ENCODE results near the gene KCNK2. TPM values are rescaled to one million over a fixed set of nuclear protein-coding genes. Genes with fewer than 3 reads are reported as not detected.

KCNK2 gene, protein sequence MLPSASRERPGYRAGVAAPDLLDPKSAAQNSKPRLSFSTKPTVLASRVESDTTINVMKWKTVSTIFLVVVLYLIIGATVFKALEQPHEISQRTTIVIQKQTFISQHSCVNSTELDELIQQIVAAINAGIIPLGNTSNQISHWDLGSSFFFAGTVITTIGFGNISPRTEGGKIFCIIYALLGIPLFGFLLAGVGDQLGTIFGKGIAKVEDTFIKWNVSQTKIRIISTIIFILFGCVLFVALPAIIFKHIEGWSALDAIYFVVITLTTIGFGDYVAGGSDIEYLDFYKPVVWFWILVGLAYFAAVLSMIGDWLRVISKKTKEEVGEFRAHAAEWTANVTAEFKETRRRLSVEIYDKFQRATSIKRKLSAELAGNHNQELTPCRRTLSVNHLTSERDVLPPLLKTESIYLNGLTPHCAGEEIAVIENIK
- total RNA-seq = 91.9 TPM

DNA sequence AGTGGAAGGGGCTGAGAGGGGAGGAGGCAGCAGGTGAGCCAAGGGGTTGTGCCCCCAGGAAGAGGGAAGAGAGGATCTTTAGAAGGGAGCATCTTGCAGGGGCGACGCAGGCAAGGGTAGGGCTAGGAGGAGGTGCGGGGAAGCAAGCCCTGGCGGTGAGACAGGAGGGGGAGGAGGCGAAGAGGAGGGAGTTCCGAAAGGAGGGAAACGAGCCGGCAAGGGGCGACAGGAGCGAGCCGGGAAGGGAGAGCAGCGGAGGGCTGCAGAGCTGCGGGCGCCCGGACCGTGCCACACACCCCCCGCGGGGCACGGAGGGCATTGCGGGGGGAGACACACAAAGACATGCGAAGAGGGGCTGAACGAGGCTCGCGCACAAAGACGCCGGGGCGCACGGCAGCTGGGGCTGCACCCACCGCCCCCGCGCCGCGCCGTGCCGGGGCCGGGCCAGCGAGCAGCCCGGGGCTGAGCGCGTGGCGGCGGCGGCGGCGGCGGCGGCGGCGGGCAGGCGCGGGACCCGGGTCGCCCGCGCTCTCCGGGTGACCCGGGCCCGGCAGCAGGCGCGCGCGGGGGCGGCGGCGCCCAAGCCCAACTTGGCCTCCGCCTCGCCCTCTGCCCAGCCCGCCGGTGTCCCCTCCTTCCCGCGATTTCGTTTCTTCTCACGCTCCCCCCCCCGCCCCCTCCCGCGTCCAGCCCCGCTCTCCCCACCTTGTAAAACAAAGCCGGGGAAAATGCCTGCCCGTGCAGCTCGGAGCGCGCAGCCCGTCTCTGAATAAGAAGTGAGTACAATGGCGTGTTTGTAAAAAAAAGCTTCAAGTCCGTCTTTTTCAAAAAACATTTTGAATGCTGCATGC is at the start of gene KCNK2:
KCNK2 (plus strand) TSS at position 206 of the 851 bp plus-strand sequence. CDS start 649 bp downstream, outside the sequence.
- no peak for DNase-seq

- no peak for DNase-seq
Measured at GRCh38 chr1:215032911-215033526, 49.5 kb upstream of the KCNK2 start.

GRCh38 chr1:215040190-215040589 is 42.3 kb upstream of the KCNK2 start:
- no peak for DNase-seq

DNA sequence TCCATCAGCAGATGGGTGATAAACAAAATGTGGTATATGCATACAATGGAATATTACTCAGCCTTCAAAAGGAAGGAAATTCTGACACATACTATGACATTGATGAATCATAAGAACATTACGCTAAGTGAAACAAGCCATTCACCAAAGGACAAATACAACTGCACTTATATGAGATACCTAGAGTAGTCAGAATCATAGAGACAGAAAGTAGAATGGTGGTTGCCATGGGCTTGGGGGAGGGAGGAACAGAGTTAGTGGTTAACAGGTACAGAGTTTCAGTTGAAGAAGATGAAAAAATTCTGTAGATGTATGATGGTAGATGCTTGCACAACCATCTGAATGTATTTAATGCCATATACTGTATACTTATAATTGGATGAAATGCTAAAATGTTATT is 39.1 kb upstream of the KCNK2 start:
- DNase-seq = no peak

DNA sequence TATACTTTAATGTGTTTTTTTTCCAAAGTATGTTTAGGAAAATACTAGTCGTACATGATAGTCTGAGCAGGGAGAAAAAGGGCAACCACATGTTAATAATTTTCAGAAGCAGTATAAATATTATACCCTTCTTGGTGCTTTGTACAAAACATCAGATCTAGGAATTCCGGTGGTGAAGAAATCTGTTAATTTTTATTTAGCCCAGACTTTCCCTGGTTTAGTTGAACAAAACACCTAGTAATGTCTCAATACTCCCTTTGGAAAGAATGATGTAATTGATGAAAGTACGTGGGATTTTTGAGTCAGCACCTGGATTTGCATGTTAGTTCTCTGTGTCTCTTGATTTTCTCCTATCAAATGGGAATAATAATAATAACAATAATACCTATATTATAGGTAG is 38.4 kb upstream of the KCNK2 start:
- no peak for DNase-seq

GRCh38 chr1:215045698-215046308 is 36.7 kb upstream of the KCNK2 start:
- DNase-seq = no peak

DNA sequence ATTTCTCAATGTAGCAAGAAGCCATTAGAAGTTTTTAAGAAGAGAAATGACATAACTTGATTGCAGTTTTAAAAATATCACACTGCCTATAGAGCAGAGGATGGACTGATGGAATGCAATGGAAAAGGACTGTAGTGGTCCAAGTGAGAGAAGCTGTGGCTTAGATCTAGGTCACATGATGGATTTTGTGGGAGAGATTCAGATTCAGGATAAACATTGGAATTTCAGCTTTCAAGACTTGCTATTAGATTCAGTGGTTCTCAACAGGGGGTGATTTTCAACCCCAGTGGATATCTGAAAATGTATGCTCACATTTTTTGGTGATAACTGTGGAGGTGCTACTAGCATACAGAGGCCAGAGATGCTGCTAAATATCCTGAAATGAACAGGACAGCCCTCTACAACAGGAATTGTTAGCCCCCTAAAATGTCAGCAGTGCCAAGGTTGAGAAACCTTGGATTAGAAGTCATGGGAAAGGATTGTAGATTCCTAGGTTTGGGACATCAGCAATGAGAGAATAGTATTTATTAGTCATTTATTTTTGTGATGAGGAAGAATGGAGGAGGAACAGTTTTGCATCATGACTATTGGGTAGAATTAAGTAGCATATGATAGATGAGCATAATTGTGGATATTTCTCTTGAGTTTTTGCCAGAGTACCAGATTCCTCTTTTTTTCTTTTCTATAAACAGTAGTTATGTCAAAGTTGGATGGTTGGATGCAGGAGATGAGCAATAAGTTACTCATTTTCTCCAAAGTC is 30.1 kb upstream of the KCNK2 start:
- DNase-seq = no peak

- no peak for DNase-seq
Measured at GRCh38 chr1:215054266-215054665, 28.3 kb upstream of the KCNK2 start.

- no peak for DNase-seq
Measured at GRCh38 chr1:215055281-215055935, 27.1 kb upstream of the KCNK2 start.

GRCh38 chr1:215056584-215056983 is 26.0 kb upstream of the KCNK2 start:
- no peak for DNase-seq

DNA sequence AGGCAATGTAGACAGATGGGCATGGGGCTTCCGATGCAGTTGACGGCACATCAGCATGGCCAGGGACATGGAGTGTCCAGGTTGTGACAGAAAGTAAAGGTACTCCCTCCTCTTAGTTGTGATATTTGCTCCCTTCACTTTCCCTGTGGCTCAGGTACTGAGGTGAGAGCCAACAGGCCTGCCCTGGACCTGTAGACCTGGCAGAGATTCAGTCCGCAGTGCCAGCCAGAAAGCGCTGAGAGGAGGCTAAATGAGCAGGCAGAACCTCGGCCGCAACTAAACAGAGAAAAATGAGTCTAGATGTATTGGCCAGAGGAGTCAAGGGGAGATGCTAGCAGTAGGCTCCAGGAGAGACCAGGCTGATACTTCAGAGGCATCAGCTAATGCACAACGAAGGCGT is 22.6 kb upstream of the KCNK2 start:
- DNase-seq = no peak

DNA sequence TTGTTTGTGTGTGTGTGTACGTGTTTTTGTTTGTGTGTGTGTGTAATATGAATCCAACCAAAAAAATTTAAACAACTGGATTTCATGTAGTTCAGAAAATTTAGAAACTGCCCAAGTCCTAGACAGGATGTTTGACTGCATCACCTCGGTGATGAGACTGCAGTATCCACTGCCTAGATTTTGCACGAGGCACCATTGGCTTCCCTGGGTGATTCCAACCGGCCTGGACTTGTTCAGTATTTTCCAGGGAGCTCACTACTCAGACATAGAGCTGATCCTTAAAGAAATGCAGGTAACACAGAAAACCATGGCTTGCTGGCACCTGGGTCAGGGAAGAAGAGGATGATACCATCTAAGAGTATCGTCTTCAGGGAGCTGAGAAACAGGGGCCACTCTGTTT is 18.2 kb upstream of the KCNK2 start:
- DNase-seq = no peak

DNA sequence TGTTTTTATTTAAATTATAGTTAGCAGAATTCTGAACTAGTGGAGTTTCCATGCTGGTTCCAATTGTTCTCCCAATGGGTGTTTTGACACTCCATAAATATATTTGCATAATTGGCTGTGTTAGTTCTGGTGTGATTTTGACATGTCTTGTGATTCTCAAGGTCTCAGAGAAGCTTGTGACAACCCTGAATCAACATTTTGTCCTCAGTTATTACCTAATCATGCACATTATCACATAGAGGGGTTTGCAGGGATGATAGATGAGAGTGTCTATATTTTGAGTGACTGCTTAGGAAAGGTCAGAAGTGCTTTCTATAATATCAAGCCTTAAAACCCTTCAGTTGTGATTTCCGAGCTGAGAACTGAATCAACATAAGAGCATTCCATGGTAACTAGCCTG is 11.5 kb upstream of the KCNK2 start:
- DNase-seq = no peak

DNA sequence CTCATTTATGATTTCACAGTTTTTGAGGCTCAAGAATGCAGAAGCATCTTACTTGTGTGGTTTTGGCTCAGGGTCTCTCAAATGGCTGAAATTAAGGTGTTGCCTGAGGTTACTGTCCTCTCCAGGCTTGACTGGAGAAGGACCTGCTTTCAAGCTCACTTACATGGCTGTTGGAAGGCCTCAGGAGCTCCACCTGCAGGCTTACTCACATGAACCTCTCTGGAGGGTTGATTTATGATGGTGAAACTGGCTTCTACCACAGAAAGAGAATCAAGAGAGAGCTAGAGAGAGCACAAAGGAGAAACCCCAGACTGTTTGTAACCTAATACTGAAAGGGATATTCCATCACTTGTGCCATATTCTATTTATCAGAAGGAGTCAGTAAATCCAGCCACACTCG is 6.2 kb upstream of the KCNK2 start:
- DNase-seq = no peak

- DNase-seq = no peak
Measured at GRCh38 chr1:215079456-215079855, 3.1 kb upstream of the KCNK2 start.

DNA sequence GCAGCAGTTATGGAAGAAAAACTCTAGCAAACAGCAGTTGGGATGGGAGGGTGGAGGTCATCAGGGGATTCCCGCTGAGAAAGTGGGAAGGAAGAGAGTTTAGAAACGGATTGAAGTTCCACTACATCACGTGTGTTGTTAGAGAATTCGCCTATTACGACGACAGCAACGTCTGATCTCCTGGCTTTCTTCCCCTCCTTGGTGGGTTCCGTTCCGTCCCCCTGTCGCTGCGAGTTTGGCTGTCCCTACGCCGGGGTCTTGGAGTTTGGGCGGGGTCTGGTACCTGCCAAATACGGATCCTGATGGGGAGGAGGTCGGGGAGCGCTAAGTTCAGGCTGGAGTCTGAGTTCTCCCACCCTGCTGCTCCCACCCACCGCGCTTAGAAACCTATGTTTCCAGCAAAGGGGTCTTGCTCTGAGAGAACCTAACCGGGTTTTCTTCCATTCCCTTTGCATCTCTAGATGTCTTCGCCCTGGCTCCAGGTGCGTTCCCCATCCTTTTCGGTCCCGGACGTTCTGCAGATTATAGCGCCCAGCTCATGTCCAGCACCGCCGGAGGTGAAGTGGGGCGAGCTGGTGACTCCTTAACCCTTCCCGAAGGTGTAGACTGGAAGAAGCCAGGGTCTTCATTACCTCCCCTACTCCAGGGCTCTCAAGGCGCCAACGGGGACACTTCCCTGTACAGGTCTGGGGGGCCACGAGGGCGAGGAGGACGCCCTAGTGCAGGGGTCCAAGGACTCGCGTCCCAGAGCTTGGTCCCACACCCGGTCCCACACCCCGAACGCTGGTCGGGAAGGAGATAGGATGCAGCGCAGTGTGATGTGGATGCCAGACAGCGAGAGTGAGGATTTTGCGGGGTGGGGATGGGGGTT is 641 bp upstream of the KCNK2 start:
- DNase-seq = no peak

- no peak for DNase-seq
Measured at GRCh38 chr1:215083383-215083961, 935 bp downstream of the KCNK2 start.

- no peak for DNase-seq
Measured at GRCh38 chr1:215084621-215085020, 2.1 kb downstream of the KCNK2 start.

GRCh38 chr1:215087603-215088002 is 5.1 kb downstream of the KCNK2 start:
- DNase-seq = no peak

DNA sequence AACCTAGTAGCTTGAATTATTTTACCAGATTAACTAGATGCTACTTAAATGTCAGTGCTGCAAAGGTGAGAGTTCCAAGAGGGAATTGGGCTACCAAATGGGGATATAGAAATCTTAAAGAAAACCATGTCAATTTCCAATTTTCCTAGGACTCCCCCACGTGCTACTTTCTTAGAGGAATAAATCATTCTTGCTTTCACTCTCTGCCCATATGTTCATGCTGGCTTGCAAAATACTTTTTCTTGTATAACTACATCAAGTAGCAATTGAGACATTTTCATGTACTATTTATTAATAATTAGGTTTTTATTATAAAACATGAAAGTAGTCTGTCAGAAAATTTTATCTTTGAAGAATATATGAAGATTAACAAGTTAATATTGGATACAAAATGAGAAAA is 11.8 kb downstream of the KCNK2 start:
- no peak for DNase-seq

All from occipital lobe (tissue), 2 donors.